HEK293 (cell line): ENCODE results near the gene TTC12.

Source experiments
- CTCF ChIA-PET: fragments of 350-600 bp; formaldehyde crosslinking; extraction: SDS; loops from one replicate; lab custom pipeline; 2021; ENCODE audit warnings: antibody characterized with exemption; lab: Yijun Ruan, JAX
- POLR2A ChIA-PET: fragments of 300-600 bp; formaldehyde crosslinking; extraction: SDS; loops from one replicate; lab custom pipeline; 2020; ENCODE audit warnings: antibody characterized with exemption, inconsistent platforms; lab: Yijun Ruan, JAX
- H3K27ac ChIP-seq: fragments of 200-500 bp; sonication (Bioruptor generic); 2 replicates; pipeline ENCODE4 v1.5.1; 2014; ENCODE audit warnings: low read depth, low read length, control low read depth, inconsistent platforms; ENCODE audit errors: extremely low read depth
- H3K36me3 ChIP-seq, 2 experiments: fragments of 200-500 bp in 1 of 2; sonication (Bioruptor generic) in 1 of 2; 1 replicate in 1 of 2; 2 replicates in 1 of 2; pipeline ENCODE4 v1.5.1; 2014 to 2017; ENCODE audit warnings: inconsistent platforms in 2 of 2, low read length in 2 of 2; ENCODE audit not compliant: control insufficient read depth in 2 of 2, insufficient read depth in 1 of 2
- H3K4me1 ChIP-seq: fragments of 200-500 bp; sonication (Bioruptor generic); 2 replicates; pipeline ENCODE4 v1.5.1; 2014; ENCODE audit warnings: mild to moderate bottlenecking, low read length, inconsistent platforms; ENCODE audit not compliant: control insufficient read depth, insufficient read depth
- H3K4me3 ChIP-seq: 2 replicates; pipeline ENCODE4 v1.5.1; 2011; ENCODE audit warnings: low read depth, mild to moderate bottlenecking, control low read depth, low read length, moderate library complexity
- H3K9me3 ChIP-seq: fragments of 200-500 bp; sonication (Bioruptor generic); 2 replicates; pipeline ENCODE4 v1.5.1; 2014; ENCODE audit warnings: low read depth, low read length, inconsistent platforms; ENCODE audit not compliant: control insufficient read depth, insufficient read depth
- GLIS2 ChIP-seq: fragments of 450-650 bp; formaldehyde crosslinking; IDR thresholded peaks from 2 replicates; pipeline ENCODE4 v1.5.1; 2016; ENCODE audit warnings: missing biosample characterization, missing genetic modification characterization
- KLF7 ChIP-seq: fragments of 450-650 bp; formaldehyde crosslinking; IDR thresholded peaks from 2 replicates; pipeline ENCODE4 v1.5.1; 2016; ENCODE audit warnings: missing biosample characterization, missing genetic modification characterization, borderline replicate concordance
- OVOL3 ChIP-seq: fragments of 450-650 bp; formaldehyde crosslinking; IDR thresholded peaks from 2 replicates; pipeline ENCODE4 v1.5.1; 2016; ENCODE audit warnings: missing biosample characterization, missing genetic modification characterization
- SP7 ChIP-seq: fragments of 450-650 bp; formaldehyde crosslinking; IDR thresholded peaks from 2 replicates; pipeline ENCODE4 v1.5.1; 2016; ENCODE audit warnings: missing biosample characterization, missing genetic modification characterization
- ZBTB11 ChIP-seq: fragments of 450-650 bp; formaldehyde crosslinking; conservative IDR thresholded peaks from 2 replicates; pipeline ENCODE4 v1.5.1; 2016; ENCODE audit warnings: low read depth, missing biosample characterization, missing genetic modification characterization
- ZBTB17 ChIP-seq: fragments of 450-650 bp; formaldehyde crosslinking; IDR thresholded peaks from 2 replicates; pipeline ENCODE4 v1.5.1; 2016; ENCODE audit warnings: missing biosample characterization, missing genetic modification characterization
- ZBTB21 ChIP-seq: fragments of 450-650 bp; formaldehyde crosslinking; IDR thresholded peaks from 2 replicates; pipeline ENCODE4 v1.5.1; 2017; ENCODE audit warnings: missing biosample characterization, missing genetic modification characterization
- ZBTB44 ChIP-seq: fragments of 450-650 bp; IDR thresholded peaks from 2 replicates; pipeline ENCODE4 v1.5.1; 2018; ENCODE audit warnings: missing biosample characterization, mild to moderate bottlenecking, missing genetic modification characterization
- ZFHX2 ChIP-seq: fragments of 450-650 bp; formaldehyde crosslinking; conservative IDR thresholded peaks from 2 replicates; pipeline ENCODE4 v1.5.1; 2016; ENCODE audit warnings: missing biosample characterization, missing genetic modification characterization
- ZNF133 ChIP-seq: fragments of 450-650 bp; formaldehyde crosslinking; IDR thresholded peaks from 2 replicates; pipeline ENCODE4 v1.5.1; 2016; ENCODE audit warnings: missing biosample characterization, missing genetic modification characterization
- ZNF16 ChIP-seq: fragments of 450-650 bp; formaldehyde crosslinking; IDR thresholded peaks from 2 replicates; pipeline ENCODE4 v1.5.1; 2016; ENCODE audit warnings: low read depth, missing biosample characterization, missing genetic modification characterization
- ZNF266 ChIP-seq: fragments of 450-650 bp; formaldehyde crosslinking; IDR thresholded peaks from 2 replicates; pipeline ENCODE4 v1.5.1; 2016; ENCODE audit warnings: missing biosample characterization, missing genetic modification characterization, low read depth
- ZNF341 ChIP-seq: fragments of 450-650 bp; formaldehyde crosslinking; IDR thresholded peaks from 2 replicates; pipeline ENCODE4; 2016; ENCODE audit warnings: low read depth, missing biosample characterization, missing genetic modification characterization
- ZNF398 ChIP-seq: fragments of 450-650 bp; formaldehyde crosslinking; IDR thresholded peaks from 2 replicates; pipeline ENCODE4 v1.5.1; 2017; ENCODE audit warnings: missing biosample characterization, missing genetic modification characterization
- ZNF521 ChIP-seq: fragments of 450-650 bp; formaldehyde crosslinking; IDR thresholded peaks from 2 replicates; pipeline ENCODE4 v1.5.1; 2017; ENCODE audit warnings: missing biosample characterization, mild to moderate bottlenecking, missing genetic modification characterization
- ZNF530 ChIP-seq: fragments of 450-650 bp; formaldehyde crosslinking; IDR thresholded peaks from 2 replicates; pipeline ENCODE4 v1.5.1; 2016; ENCODE audit warnings: low read depth, missing biosample characterization, missing genetic modification characterization
- ZNF571 ChIP-seq: fragments of 450-650 bp; formaldehyde crosslinking; IDR thresholded peaks from 2 replicates; pipeline ENCODE4 v1.5.0; 2017; ENCODE audit warnings: missing biosample characterization, missing genetic modification characterization
- ZNF660 ChIP-seq: fragments of 450-650 bp; IDR thresholded peaks from 2 replicates; pipeline ENCODE4 v1.5.1; 2018; ENCODE audit warnings: missing biosample characterization, mild to moderate bottlenecking, missing genetic modification characterization
- ZNF830 ChIP-seq: fragments of 450-650 bp; IDR thresholded peaks from 2 replicates; pipeline ENCODE4 v1.5.0; 2018; ENCODE audit warnings: missing biosample characterization, missing genetic modification characterization, low read depth, mild to moderate bottlenecking, moderate library complexity
- TF ChIP-seq, protein P1 (sequence below): fragments of 450-650 bp; formaldehyde crosslinking; IDR thresholded peaks from 2 replicates; pipeline ENCODE4 v1.5.1; 2016; ENCODE audit warnings: missing biosample characterization, missing genetic modification characterization
- TF ChIP-seq, protein P2 (sequence below): fragments of 450-650 bp; formaldehyde crosslinking; IDR thresholded peaks from 2 replicates; pipeline ENCODE4 v1.5.1; 2016; ENCODE audit warnings: missing biosample characterization, missing genetic modification characterization

Gene TTC12

GRCh38 chr11:113286509-113287497 lies 27.6 kb upstream of the TTC12 start:
- POLR2A ChIA-PET, result no interaction called here
- no peak overlapping the region for H3K4me3 ChIP-seq
- CTCF ChIA-PET, result interaction anchor here (0.7 to 6.0 kb wide), 4 partner anchors 435 to 1067 kb away, joined by 3 to 80 read pairs (median 4); no protein-coding TSS in a partner anchor
- TF ChIP-seq ZNF266 (tag by site-specific recombination) (no peak), ZNF521 (no peak), OVOL3 (no peak), GLIS2 (tag by site-specific recombination) (no peak), KLF7 (no peak), ZBTB11 (no peak), ZBTB17 (tag by site-specific recombination) (no peak), ZNF571 (tag by site-specific recombination) (no peak)
- TF ChIP-seq, protein P1, sequence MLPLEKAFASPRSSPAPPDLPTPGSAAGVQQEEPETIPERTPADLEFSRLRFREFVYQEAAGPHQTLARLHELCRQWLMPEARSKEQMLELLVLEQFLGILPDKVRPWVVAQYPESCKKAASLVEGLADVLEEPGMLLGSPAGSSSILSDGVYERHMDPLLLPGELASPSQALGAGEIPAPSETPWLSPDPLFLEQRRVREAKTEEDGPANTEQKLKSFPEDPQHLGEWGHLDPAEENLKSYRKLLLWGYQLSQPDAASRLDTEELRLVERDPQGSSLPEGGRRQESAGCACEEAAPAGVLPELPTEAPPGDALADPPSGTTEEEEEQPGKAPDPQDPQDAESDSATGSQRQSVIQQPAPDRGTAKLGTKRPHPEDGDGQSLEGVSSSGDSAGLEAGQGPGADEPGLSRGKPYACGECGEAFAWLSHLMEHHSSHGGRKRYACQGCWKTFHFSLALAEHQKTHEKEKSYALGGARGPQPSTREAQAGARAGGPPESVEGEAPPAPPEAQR, result no peak
- TF ChIP-seq, all 188 proteins: peak for 0
- no peaks in the 10 kb centered on the region for H3K36me3 ChIP-seq
- no peaks in the 10 kb centered on the region for H3K9me3 ChIP-seq
- H3K4me1 ChIP-seq, result no peaks in the 10 kb centered on the region
- H3K27ac ChIP-seq, result no peak overlapping the region

DNA sequence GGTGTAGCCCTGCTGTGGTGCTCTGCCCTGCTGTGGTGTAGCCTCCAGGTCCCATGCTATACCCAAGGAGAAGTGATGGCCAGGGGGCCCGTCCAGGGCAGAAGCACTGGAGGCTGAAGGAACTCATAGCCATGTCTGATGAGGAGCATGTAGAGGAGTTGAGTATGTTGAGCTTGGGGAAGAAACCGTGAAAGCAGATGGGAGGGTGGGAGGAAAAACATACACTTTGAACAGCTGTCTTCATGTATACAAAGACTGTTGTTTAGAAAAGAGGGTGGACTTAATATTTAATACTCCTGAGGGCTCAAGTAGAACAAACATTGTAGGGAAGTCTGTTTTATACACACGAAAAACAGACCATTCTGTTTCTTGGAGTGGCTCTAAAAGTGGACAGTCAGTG lies 26.6 kb upstream of the TTC12 start:
- Histone ChIP-seq H3K36me3 (no peaks in the 10 kb centered on the region), H3K9me3 (no peaks in the 10 kb centered on the region), H3K4me1 (no peaks in the 10 kb centered on the region), H3K27ac (no peak overlapping the region), H3K4me3 (no peak overlapping the region)
- ChIA-PET POLR2A (no interaction called here), CTCF (interaction anchor here (1.2 to 6.0 kb wide), 2 partner anchors 698 to 1068 kb away, joined by 3 to 80 read pairs; no protein-coding TSS in a partner anchor)
- no peak for TF ChIP-seq ZNF341 (tag by site-specific recombination)
- TF ChIP-seq ZNF830 (tag by site-specific recombination), result no peak
- TF ChIP-seq ZNF16 (tag by site-specific recombination), result no peak
- TF ChIP-seq, protein P2, sequence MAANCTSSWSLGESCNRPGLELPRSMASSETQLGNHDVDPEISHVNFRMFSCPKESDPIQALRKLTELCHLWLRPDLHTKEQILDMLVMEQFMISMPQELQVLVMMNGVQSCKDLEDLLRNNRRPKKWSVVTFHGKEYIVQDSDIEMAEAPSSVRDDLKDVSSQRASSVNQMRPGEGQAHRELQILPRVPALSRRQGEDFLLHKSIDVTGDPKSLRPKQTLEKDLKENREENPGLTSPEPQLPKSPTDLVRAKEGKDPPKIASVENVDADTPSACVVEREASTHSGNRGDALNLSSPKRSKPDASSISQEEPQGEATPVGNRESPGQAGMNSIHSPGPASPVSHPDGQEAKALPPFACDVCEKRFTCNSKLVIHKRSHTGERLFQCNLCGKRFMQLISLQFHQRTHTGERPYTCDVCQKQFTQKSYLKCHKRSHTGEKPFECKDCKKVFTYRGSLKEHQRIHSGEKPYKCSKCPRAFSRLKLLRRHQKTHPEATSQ, result no peak
- TF ChIP-seq ZNF133, result no peak
- TF ChIP-seq ZNF530, result no peak
- TF ChIP-seq SP7 (tag by site-specific recombination), result no peak
- no peak for TF ChIP-seq ZBTB21 (tag by site-specific recombination)
- TF ChIP-seq ZNF660 (tag by site-specific recombination), result no peak
- TF ChIP-seq ZFHX2, result no peak
- TF ChIP-seq ZNF398 (tag by site-specific recombination), result no peak
- no peak for TF ChIP-seq ZBTB44
- TF ChIP-seq, all 188 proteins: peak for 0
